B cell (primary cell): ENCODE results near the gene GRM3.

Experiments used
- EZH2 ChIP-seq: IDR thresholded peaks from 2 replicates; pipeline ENCODE4 v1.6.1; 2012; ENCODE audit warnings: borderline replicate concordance, low read depth, mild to moderate bottlenecking, moderate library complexity, low read length; ENCODE audit not compliant: insufficient read depth, poor library complexity, severe bottlenecking
- TF ChIP-seq, protein P1 (sequence below): fragments of 200-600 bp; IDR thresholded peaks from one replicate; pipeline ENCODE4 v1.8.0; 2022; ENCODE audit warnings: antibody characterized with exemption, mild to moderate bottlenecking

DNA sequence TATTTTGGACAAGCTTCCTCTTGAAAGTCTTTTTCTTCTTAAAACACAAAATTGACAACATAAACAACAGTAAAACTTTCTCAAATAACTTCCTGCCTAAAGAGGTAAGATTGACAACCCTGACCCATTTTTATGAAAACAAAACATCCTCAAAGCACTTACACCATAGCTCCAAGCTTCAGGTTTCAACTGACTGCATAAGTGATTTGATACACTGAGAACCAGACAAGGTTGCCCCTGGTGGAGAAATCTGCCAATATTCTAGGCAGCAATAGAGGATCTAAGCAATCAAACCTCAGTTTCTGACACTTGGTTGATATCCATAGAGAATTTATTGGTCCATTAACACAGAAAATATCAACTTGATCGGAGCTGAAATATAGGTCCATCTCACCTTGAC, 267.9 kb downstream of the GRM3 start:
- TF ChIP-seq, protein P1, sequence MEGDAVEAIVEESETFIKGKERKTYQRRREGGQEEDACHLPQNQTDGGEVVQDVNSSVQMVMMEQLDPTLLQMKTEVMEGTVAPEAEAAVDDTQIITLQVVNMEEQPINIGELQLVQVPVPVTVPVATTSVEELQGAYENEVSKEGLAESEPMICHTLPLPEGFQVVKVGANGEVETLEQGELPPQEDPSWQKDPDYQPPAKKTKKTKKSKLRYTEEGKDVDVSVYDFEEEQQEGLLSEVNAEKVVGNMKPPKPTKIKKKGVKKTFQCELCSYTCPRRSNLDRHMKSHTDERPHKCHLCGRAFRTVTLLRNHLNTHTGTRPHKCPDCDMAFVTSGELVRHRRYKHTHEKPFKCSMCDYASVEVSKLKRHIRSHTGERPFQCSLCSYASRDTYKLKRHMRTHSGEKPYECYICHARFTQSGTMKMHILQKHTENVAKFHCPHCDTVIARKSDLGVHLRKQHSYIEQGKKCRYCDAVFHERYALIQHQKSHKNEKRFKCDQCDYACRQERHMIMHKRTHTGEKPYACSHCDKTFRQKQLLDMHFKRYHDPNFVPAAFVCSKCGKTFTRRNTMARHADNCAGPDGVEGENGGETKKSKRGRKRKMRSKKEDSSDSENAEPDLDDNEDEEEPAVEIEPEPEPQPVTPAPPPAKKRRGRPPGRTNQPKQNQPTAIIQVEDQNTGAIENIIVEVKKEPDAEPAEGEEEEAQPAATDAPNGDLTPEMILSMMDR, result no peak
- no peak for TF ChIP-seq EZH2
